Natural killer cell (primary cell): ENCODE measurements around the gene GASK1A. TPM values are rescaled to one million over a fixed set of nuclear protein-coding genes. Genes with fewer than 3 reads are reported as not detected.

Source experiments
- ATAC-seq, 3 donors: fragments of 150-1000 bp in 2 of 3; fragments of 200-7000 bp in 1 of 3; cut with Tn5 transposase; 1 replicate in 1 of 3; 2 replicates in 2 of 3; pipeline ENCODE4 v1.10.0; 2021; ENCODE audit warnings: mild to moderate bottlenecking in 2 of 3, moderate library complexity in 2 of 3
- DNase-seq, 2 donors: peaks; one replicate each; pipeline versions ENCODE4 v3.0.0 to v3.0.0-alpha.2; 2013 to 2021; ENCODE audit warnings: mixed read lengths in 1 of 2
- H3K27ac ChIP-seq: one replicate; pipeline ENCODE4 v1.5.1; 2013; ENCODE audit warnings: mild to moderate bottlenecking, low read length
- H3K27me3 ChIP-seq: one replicate; pipeline ENCODE4 v1.6.1; 2013; ENCODE audit warnings: low read length; ENCODE audit not compliant: control insufficient read depth, insufficient read depth
- H3K36me3 ChIP-seq: one replicate; pipeline ENCODE4 v1.6.1; 2013; ENCODE audit warnings: low read length; ENCODE audit not compliant: control insufficient read depth, insufficient read depth
- H3K4me1 ChIP-seq: one replicate; pipeline ENCODE4 v1.6.1; 2013; ENCODE audit warnings: low read length; ENCODE audit not compliant: control insufficient read depth, insufficient read depth
- H3K4me3 ChIP-seq: one replicate; pipeline ENCODE4 v1.5.1; 2013; ENCODE audit warnings: low read length
- H3K9me3 ChIP-seq: one replicate; pipeline ENCODE4 v1.6.1; 2013; ENCODE audit warnings: low read length; ENCODE audit not compliant: control insufficient read depth, insufficient read depth
- H3K27ac Mint-ChIP-seq, 2 donors: one replicate each; pipeline ENCODE4 v1.8.0; 2022; ENCODE audit warnings: mild to moderate bottlenecking in 2 of 2, mixed read lengths in 2 of 2, moderate library complexity in 1 of 2
- H3K27me3 Mint-ChIP-seq, 2 donors: one replicate each; pipeline ENCODE4 v1.8.0; 2022; ENCODE audit warnings: low read depth in 2 of 2, mixed read lengths in 2 of 2
- H3K36me3 Mint-ChIP-seq: one replicate; pipeline ENCODE4 v1.8.0; 2022; ENCODE audit warnings: mixed read lengths
- H3K4me1 Mint-ChIP-seq, 2 donors: one replicate each; pipeline ENCODE4 v1.8.0; 2022; ENCODE audit warnings: mixed read lengths in 2 of 2
- H3K4me3 Mint-ChIP-seq: one replicate; pipeline ENCODE4 v1.8.0; 2022; ENCODE audit warnings: mild to moderate bottlenecking, moderate library complexity, mixed read lengths
- H3K9me3 Mint-ChIP-seq, 2 donors: one replicate each; pipeline ENCODE4 v1.8.0; 2022; ENCODE audit warnings: mixed read lengths in 2 of 2
- WGBS: methylation state at CpG from one replicate; pipeline ENCODE4 v1.1.7; 2013; ENCODE audit warnings: missing lambda C conversion rate; ENCODE audit not compliant: insufficient coverage; 5-methylcytosine and 5-hydroxymethylcytosine counted together
- intact Hi-C: fragments of 100-400 bp; cut with micrococcal nuclease; formaldehyde crosslinking; loops from one replicate; pipeline ENCODE4 v1.14.2; 2022
- total RNA-seq, 4 donors: library from RNA; stranded (reverse); fragments of 120-200 nt in 1 of 4; gene quantifications; one replicate each; pipeline versions ENCODE4 v1.2.3 to v1.2.4, GENCODE V29; 2013 to 2022
- TF ChIP-seq, protein P1 (sequence below): fragments of 200-600 bp; IDR thresholded peaks from one replicate; pipeline ENCODE4 v1.8.0; 2022; ENCODE audit warnings: antibody characterized with exemption

Gene GASK1A
- total RNA-seq, 3 donors from 2014 or later (not counting 1 experiment from before 2014, with no cell fraction given) = 0.12 to 0.34 TPM; not detected in 1

- Histone ChIP-seq H3K27ac (no peak overlapping the region), H3K4me3 (no peak overlapping the region), H3K9me3 (no peaks in the 10 kb centered on the region), H3K4me1 (no peaks in the 10 kb centered on the region), H3K36me3 (peaks cover 20% of the 10 kb centered on the region), H3K27me3 (no peaks in the 10 kb centered on the region)
- DNase-seq = no peak
- Mint-ChIP-seq H3K36me3 (no peaks in the 10 kb centered on the region), H3K4me3 (no peak overlapping the region), H3K27me3 (no peaks in the 10 kb centered on the region), H3K27ac (no peak overlapping the region), H3K4me1 (no peaks in the 10 kb centered on the region), H3K9me3 (no peaks in the 10 kb centered on the region)
- TF ChIP-seq, protein P1, sequence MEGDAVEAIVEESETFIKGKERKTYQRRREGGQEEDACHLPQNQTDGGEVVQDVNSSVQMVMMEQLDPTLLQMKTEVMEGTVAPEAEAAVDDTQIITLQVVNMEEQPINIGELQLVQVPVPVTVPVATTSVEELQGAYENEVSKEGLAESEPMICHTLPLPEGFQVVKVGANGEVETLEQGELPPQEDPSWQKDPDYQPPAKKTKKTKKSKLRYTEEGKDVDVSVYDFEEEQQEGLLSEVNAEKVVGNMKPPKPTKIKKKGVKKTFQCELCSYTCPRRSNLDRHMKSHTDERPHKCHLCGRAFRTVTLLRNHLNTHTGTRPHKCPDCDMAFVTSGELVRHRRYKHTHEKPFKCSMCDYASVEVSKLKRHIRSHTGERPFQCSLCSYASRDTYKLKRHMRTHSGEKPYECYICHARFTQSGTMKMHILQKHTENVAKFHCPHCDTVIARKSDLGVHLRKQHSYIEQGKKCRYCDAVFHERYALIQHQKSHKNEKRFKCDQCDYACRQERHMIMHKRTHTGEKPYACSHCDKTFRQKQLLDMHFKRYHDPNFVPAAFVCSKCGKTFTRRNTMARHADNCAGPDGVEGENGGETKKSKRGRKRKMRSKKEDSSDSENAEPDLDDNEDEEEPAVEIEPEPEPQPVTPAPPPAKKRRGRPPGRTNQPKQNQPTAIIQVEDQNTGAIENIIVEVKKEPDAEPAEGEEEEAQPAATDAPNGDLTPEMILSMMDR = no peak
- WGBS = 93% methylated on average over 31 of the region's 31 CpGs
- no peak for ATAC-seq
- intact Hi-C loops = no loop called here
Measured at GRCh38 chr3:43079536-43080332, 100.6 kb downstream of the GASK1A start.

DNA sequence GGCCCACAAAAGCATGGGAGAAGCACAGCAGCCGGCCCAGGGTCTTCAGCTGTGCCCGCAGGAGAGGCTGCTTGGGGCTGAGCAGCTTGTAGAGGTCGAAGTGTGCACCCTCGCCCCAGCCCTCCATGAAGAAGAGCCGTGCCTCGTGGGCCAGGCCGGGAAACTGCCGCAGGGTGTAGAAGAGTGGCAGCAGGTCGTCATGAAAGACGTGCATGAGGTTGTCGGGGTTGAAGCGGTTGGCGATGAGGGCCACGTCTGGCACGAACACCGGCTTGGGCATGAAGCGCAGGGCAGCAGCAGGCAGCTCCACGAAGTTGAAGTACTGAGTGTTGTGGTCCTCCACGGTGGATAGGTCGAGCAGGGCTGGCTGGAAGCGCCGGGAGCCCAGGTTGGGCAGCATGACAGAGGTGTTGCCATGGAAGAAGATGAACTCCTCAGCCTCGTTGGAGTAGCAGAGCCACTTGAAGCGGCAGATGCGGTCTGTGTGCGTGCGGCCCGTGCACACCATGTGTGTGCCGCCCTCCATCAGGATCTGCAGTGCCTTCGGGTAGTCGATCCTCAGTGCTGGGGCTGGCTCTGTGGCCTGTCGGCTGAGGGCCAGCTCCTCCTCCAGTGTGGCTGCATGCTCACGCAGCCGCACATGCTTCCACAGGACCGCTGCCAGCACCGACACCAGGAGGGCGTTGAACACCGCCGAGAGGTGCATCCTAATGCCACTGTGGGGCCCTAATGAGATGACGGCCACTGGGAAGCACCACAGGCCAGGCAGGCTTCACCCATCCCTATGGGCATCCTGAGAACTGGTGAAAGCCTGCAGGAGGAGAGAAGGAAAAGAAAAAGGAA lies 101.8 kb downstream of the GASK1A start:
- H3K4me3 ChIP-seq = no peak overlapping the region
- H3K36me3 Mint-ChIP-seq = no peaks in the 10 kb centered on the region
- H3K9me3 Mint-ChIP-seq = no peaks in the 10 kb centered on the region
- 98% methylated on average over 40 of the region's 40 CpGs for WGBS
- H3K36me3 ChIP-seq = peaks cover 20% of the 10 kb centered on the region
- intact Hi-C loops = no loop called here
- H3K9me3 ChIP-seq = no peaks in the 10 kb centered on the region
- H3K4me3 Mint-ChIP-seq = no peak overlapping the region
- TF ChIP-seq, protein P1 = no peak
- no peak overlapping the region for H3K27ac ChIP-seq
- H3K4me1 ChIP-seq = no peaks in the 10 kb centered on the region
- DNase-seq (no peak), ATAC-seq (no peak)
- H3K27me3 Mint-ChIP-seq = no peaks in the 10 kb centered on the region
- no peak overlapping the region for H3K27ac Mint-ChIP-seq
- H3K27me3 ChIP-seq = no peaks in the 10 kb centered on the region
- H3K4me1 Mint-ChIP-seq = peaks cover 0 to 5% of the 10 kb centered on the region in 2 donors

GRCh38 chr3:43081796-43082195 lies 102.7 kb downstream of the GASK1A start:
- peaks cover 20% of the 10 kb centered on the region for H3K36me3 ChIP-seq
- H3K27me3 ChIP-seq = no peaks in the 10 kb centered on the region
- Mint-ChIP-seq H3K27me3 (no peaks in the 10 kb centered on the region), H3K36me3 (no peaks in the 10 kb centered on the region), H3K9me3 (no peaks in the 10 kb centered on the region), H3K27ac (no peak overlapping the region), H3K4me3 (no peak overlapping the region), H3K4me1 (peaks cover 0 to 8% of the 10 kb centered on the region in 2 donors)
- no peaks in the 10 kb centered on the region for H3K4me1 ChIP-seq
- intact Hi-C loops = no loop called here
- no peak overlapping the region for H3K4me3 ChIP-seq
- WGBS = 97% methylated on average over 5 of the region's 5 CpGs
- no peaks in the 10 kb centered on the region for H3K9me3 ChIP-seq
- TF ChIP-seq, protein P1 = no peak
- ATAC-seq (no peak), DNase-seq (no peak)
- no peak overlapping the region for H3K27ac ChIP-seq
